PC-9 (cell line): ENCODE results near the gene ATP6V1G2. TPM values are rescaled to one million over a fixed set of nuclear protein-coding genes. Genes with fewer than 3 reads are reported as not detected.
A peak's percentile ranks its signal among the peaks of the same experiment; 100 is the strongest.

Experiments used
- BruUV-seq: library from RNA; stranded (reverse); fragments of 400-500 nt; replicated peaks from 2 replicates; lab custom pipeline; 2021; lab: Mats Ljungman, UMichigan
- CTCF ChIA-PET: fragments of 300-600 bp; sonication (Branson Sonifier 250); formaldehyde crosslinking; loops from one replicate; lab custom pipeline; 2022; ENCODE audit warnings: antibody characterized with exemption; lab: Charles Lee
- POLR2A ChIA-PET: fragments of 300-600 bp; sonication (Branson Sonifier 250); formaldehyde crosslinking; loops from one replicate; lab custom pipeline; 2022; ENCODE audit warnings: antibody characterized with exemption; ENCODE audit not compliant: unreplicated experiment; lab: Charles Lee
- DNase-seq, 2 experiments: peaks; one replicate each; pipeline versions ENCODE4 v3.0.0 to v3.0.0-alpha.2; 2015 to 2022; ENCODE audit warnings: mixed read lengths in 1 of 2
- H2AFZ ChIP-seq: fragments of 200-600 bp; sonication (generic); 2 replicates; pipeline ENCODE4 v1.8.1; 2017; ENCODE audit warnings: antibody characterized with exemption
- H3F3A ChIP-seq: fragments of 200-600 bp; sonication (generic); 2 replicates; pipeline ENCODE4 v1.8.1; 2017; ENCODE audit warnings: antibody characterized with exemption, mild to moderate bottlenecking, low read depth; ENCODE audit not compliant: insufficient read depth
- H3K27ac ChIP-seq: fragments of 200-600 bp; sonication (generic); 2 replicates; pipeline ENCODE4 v1.6.1; 2016; ENCODE audit warnings: mixed run types
- H3K27me3 ChIP-seq: fragments of 200-600 bp; sonication (generic); 2 replicates; pipeline ENCODE4 v1.6.1; 2016; ENCODE audit warnings: low read depth, mixed run types; ENCODE audit not compliant: insufficient read depth
- H3K36me3 ChIP-seq: fragments of 200-600 bp; sonication (generic); 2 replicates; pipeline ENCODE4 v1.6.1; 2016; ENCODE audit warnings: low read depth, mixed run types
- H3K4me1 ChIP-seq: fragments of 200-600 bp; sonication (generic); replicated peaks from 2 replicates; pipeline ENCODE4 v1.6.1; 2016; ENCODE audit warnings: mixed run types; ENCODE audit not compliant: insufficient read depth
- H3K4me2 ChIP-seq: fragments of 200-600 bp; sonication (generic); 2 replicates; pipeline ENCODE4 v1.6.1; 2017; ENCODE audit warnings: mixed run types
- H3K4me3 ChIP-seq: fragments of 200-600 bp; sonication (generic); 2 replicates; pipeline ENCODE4 v1.6.1; 2016; ENCODE audit warnings: mixed run types
- H3K79me2 ChIP-seq: fragments of 200-600 bp; sonication (generic); 2 replicates; pipeline ENCODE4 v1.6.1; 2017; ENCODE audit warnings: low read depth, mixed run types
- H3K9me2 ChIP-seq: fragments of 200-600 bp; sonication (generic); 2 replicates; pipeline ENCODE4 v1.8.1; 2017; ENCODE audit warnings: mild to moderate bottlenecking; ENCODE audit not compliant: insufficient read depth
- H3K9me3 ChIP-seq: fragments of 200-600 bp; sonication (generic); 2 replicates; pipeline ENCODE4 v1.8.1; 2016; ENCODE audit warnings: low read depth; ENCODE audit not compliant: insufficient read depth
- H4K20me1 ChIP-seq: fragments of 200-600 bp; sonication (generic); 2 replicates; pipeline ENCODE4 v1.8.1; 2017; ENCODE audit not compliant: insufficient read depth
- EZH2 ChIP-seq: fragments of 200-600 bp; sonication (generic); IDR thresholded peaks from 2 replicates; pipeline ENCODE4 v1.8.0; 2017; ENCODE audit warnings: antibody characterized with exemption, low read depth
- intact Hi-C: fragments of 100-400 bp; cut with micrococcal nuclease; formaldehyde crosslinking; loops from one replicate; pipeline ENCODE4 v1.10.0; 2022; ENCODE audit not compliant: unreplicated experiment
- total RNA-seq: library from RNA; stranded (reverse); gene quantifications from 2 replicates; pipeline ENCODE4 v1.2.3, GENCODE V29; 2021
- TF ChIP-seq, protein P1 (sequence below): fragments of 200-600 bp; sonication (generic); conservative IDR thresholded peaks from 2 replicates; pipeline ENCODE4 v1.6.1; 2017; ENCODE audit warnings: mixed run types, antibody characterized with exemption, mild to moderate bottlenecking, moderate library complexity

Gene ATP6V1G2
- total RNA-seq, 1 experiment from 2014 or later, result 1.8 TPM

DNA sequence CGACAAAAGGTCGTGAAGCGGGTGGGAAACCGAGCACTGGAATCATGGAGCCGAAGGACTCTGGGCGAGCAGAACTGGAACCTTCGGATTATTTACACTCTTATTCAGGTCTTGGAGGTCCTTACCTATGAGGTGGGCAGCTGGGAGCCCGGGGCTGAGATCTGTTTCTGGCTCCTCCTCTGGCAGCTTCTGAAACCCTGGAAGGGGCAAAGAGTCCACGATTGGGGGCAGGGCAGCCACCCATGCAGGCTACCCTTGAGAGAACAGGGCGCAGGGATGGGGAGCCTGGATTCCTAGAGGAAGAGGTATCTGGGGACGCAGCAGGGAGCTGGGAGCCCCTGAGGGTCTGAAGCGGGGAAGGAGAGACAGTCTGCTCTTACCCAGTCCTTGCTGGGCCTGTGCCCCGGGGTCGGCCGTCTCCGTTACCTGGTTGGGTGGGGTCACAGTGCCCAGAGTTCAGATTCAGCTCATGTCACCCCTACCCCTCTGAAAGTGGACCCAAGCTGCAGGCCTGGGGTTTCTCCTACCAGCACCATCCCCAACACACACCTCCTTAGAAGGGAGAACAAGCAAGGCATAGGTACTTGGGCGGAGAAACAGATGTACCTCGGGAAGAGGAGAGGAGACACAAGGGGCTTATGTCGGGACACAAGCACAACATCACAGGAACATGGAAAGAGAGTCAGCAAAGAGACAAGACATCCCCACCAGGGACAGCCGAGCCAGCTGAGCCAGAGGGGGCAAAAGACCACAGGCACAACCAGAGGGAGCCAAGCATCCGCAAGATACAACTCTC lies 35.2 kb upstream of the ATP6V1G2 start:
- BruUV-seq, result no TSS peak
- H3K4me3 ChIP-seq, result peak overlapping the region; percentile 71
- H2AFZ ChIP-seq, result peak overlapping the region; percentile 99
- ChIA-PET POLR2A (interaction anchor here (1.2 kb wide), 1 partner anchor 28 kb away, joined by 4 read pairs; no protein-coding TSS in a partner anchor), CTCF (interaction anchor here (2.2 kb wide), 1 partner anchor 17 kb away, joined by 11 read pairs; no protein-coding TSS in a partner anchor)
- no peaks in the 10 kb centered on the region for H3K27me3 ChIP-seq
- H3K79me2 ChIP-seq, result no peaks in the 10 kb centered on the region
- H3K9me2 ChIP-seq, result no peaks in the 10 kb centered on the region
- H3F3A ChIP-seq, result peaks cover 5% of the 10 kb centered on the region; the same call in 1 of the 2 replicates
- H3K4me2 ChIP-seq, result peak overlapping the region; percentile 91
- no peak overlapping the region for H3K27ac ChIP-seq
- intact Hi-C loops, result loop anchor here (1.0 kb wide), 1 partner anchor 21 kb away; no protein-coding TSS in a partner anchor
- no peaks in the 10 kb centered on the region for H3K36me3 ChIP-seq
- TF ChIP-seq EZH2, result no peak
- TF ChIP-seq, protein P1, sequence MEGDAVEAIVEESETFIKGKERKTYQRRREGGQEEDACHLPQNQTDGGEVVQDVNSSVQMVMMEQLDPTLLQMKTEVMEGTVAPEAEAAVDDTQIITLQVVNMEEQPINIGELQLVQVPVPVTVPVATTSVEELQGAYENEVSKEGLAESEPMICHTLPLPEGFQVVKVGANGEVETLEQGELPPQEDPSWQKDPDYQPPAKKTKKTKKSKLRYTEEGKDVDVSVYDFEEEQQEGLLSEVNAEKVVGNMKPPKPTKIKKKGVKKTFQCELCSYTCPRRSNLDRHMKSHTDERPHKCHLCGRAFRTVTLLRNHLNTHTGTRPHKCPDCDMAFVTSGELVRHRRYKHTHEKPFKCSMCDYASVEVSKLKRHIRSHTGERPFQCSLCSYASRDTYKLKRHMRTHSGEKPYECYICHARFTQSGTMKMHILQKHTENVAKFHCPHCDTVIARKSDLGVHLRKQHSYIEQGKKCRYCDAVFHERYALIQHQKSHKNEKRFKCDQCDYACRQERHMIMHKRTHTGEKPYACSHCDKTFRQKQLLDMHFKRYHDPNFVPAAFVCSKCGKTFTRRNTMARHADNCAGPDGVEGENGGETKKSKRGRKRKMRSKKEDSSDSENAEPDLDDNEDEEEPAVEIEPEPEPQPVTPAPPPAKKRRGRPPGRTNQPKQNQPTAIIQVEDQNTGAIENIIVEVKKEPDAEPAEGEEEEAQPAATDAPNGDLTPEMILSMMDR, result no peak
- H3K9me3 ChIP-seq, result no peaks in the 10 kb centered on the region
- 0 out of 2 replicates have a peak, but pooled peaks cover 5% of the 10 kb centered on the region for H3K4me1 ChIP-seq
- no peaks in the 10 kb centered on the region for H4K20me1 ChIP-seq
- no peak for DNase-seq

DNA sequence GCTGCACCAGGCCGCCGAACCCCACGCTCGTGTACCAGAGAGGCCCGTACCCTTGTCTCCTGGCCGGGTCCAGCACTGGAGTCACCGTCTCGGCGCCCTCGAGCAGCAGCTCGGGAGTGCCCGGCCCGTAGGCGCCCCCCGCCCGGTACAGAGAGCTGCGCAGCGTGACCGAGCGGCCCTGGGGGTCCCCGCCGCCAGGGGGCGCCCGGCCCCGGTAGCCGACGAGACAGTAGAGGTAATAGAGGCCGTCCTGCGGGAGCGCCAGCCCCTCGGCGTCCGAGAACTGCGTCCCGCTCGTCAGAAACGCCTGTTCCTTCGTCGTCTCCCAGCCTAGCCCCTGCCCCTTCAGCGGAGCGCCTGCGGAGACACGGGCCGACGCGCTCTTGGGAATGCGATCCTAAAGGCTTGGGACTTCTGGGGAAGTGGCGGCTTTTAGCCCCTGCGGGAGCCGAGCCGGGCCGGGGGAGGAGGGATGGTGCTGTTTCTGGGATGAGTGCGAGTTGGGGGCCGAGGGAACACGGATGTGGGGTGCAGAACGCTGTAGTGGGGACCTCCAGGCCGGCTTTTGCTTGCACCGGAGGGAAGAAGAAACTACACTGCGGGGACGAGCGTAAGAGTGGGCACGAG lies 34.5 kb upstream of the ATP6V1G2 start:
- H2AFZ ChIP-seq, result peak overlapping the region; percentile 99
- 0 out of 2 replicates have a peak, but pooled peaks cover 5% of the 10 kb centered on the region for H3K4me1 ChIP-seq
- no peaks in the 10 kb centered on the region for H3K36me3 ChIP-seq
- no TSS peak for BruUV-seq
- H3K9me2 ChIP-seq, result no peaks in the 10 kb centered on the region
- peak in 1 of 2 experiments; percentile 80 for DNase-seq
- CTCF ChIA-PET, result interaction anchor here (2.2 kb wide), 1 partner anchor 17 kb away, joined by 11 read pairs; no protein-coding TSS in a partner anchor
- peaks cover 5% of the 10 kb centered on the region; the same call in 1 of the 2 replicates for H3F3A ChIP-seq
- H3K27me3 ChIP-seq, result 0 out of 2 replicates have a peak, but pooled peaks cover under 1% of the 10 kb centered on the region
- H3K4me2 ChIP-seq, result peak overlapping the region; percentile 91
- no peak for TF ChIP-seq EZH2
- TF ChIP-seq, protein P1, result peak; percentile 95
- H3K4me3 ChIP-seq, result peak overlapping the region; percentile 71
- POLR2A ChIA-PET, result interaction anchor here (1.2 kb wide), 1 partner anchor 29 kb away, joined by 4 read pairs; no protein-coding TSS in a partner anchor
- no peaks in the 10 kb centered on the region for H3K79me2 ChIP-seq
- no peaks in the 10 kb centered on the region for H3K9me3 ChIP-seq
- no peak overlapping the region for H3K27ac ChIP-seq
- intact Hi-C loops, result loop anchor here (1.0 kb wide), 1 partner anchor 21 kb away; no protein-coding TSS in a partner anchor
- H4K20me1 ChIP-seq, result no peaks in the 10 kb centered on the region

DNA sequence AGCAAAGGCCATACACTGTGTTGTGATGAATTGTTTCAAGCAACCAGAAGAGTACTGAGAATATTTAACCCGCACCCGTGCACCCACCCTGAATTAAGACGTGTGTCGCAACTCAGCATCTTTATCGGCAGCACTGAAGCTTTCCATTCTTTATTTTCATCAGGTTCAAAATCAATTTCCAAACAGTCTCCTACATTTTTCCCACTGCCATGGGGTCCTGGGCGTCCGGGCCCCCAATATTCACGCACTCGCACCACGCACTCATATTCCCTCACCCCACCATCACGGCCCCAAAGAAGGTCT lies 34.0 kb upstream of the ATP6V1G2 start:
- ChIA-PET CTCF (interaction anchor here (0.6 to 2.2 kb wide), 2 partner anchors 18 to 33 kb away, joined by 3 to 11 read pairs; partner anchors contain the start of gene NFKBIL1), POLR2A (no interaction called here)
- H3K27me3 ChIP-seq, result 0 out of 2 replicates have a peak, but pooled peaks cover 5% of the 10 kb centered on the region
- peak overlapping the region; percentile 99; the same call in 1 of the 2 replicates for H2AFZ ChIP-seq
- BruUV-seq, result no TSS peak
- no peak for TF ChIP-seq EZH2
- TF ChIP-seq, protein P1, result no peak
- no peaks in the 10 kb centered on the region for H4K20me1 ChIP-seq
- peak overlapping the region; percentile 91 for H3K4me2 ChIP-seq
- H3F3A ChIP-seq, result peaks cover 5% of the 10 kb centered on the region; the same call in 1 of the 2 replicates
- no peak overlapping the region for H3K27ac ChIP-seq
- H3K4me1 ChIP-seq, result 0 out of 2 replicates have a peak, but pooled peaks cover 5% of the 10 kb centered on the region
- H3K79me2 ChIP-seq, result no peaks in the 10 kb centered on the region
- H3K36me3 ChIP-seq, result no peaks in the 10 kb centered on the region
- no peaks in the 10 kb centered on the region for H3K9me3 ChIP-seq
- H3K9me2 ChIP-seq, result no peaks in the 10 kb centered on the region
- no peak for DNase-seq
- peak overlapping the region; percentile 71; the same call in 1 of the 2 replicates for H3K4me3 ChIP-seq
- intact Hi-C loops, result no loop called here
